ENCODE results near the gene HTRA2. TPM values are rescaled to one million over a fixed set of nuclear protein-coding genes. Genes with fewer than 3 reads are reported as not detected.

Gene HTRA2
- total RNA-seq, 2 experiments from 2014 or later = 49.2 to 51.1 TPM

GRCh38 chr2:74513605-74514367 lies 15.9 kb upstream of the HTRA2 start:
- ChIA-PET CTCF (no interaction called here), POLR2A (interaction anchor here (1.0 to 6.9 kb wide), 10 partner anchors 8 to 70 kb away, joined by 3 to 64 read pairs (median 7); partner anchors contain the start of genes AUP1, CCDC142, DQX1 and HTRA2)
- Mint-ChIP-seq H3K36me3 (ENCODE audit: low read depth) (peaks cover 10% of the 10 kb centered on the region), H3K27me3 (peaks cover 68% of the 10 kb centered on the region), H3K4me3 (peak overlapping the region; percentile 64), H3K27ac (no peak overlapping the region), H3K4me1 (peaks cover 44% of the 10 kb centered on the region), H3K9me3 (no peaks in the 10 kb centered on the region)
- peak; percentile 60 for DNase-seq

DNA sequence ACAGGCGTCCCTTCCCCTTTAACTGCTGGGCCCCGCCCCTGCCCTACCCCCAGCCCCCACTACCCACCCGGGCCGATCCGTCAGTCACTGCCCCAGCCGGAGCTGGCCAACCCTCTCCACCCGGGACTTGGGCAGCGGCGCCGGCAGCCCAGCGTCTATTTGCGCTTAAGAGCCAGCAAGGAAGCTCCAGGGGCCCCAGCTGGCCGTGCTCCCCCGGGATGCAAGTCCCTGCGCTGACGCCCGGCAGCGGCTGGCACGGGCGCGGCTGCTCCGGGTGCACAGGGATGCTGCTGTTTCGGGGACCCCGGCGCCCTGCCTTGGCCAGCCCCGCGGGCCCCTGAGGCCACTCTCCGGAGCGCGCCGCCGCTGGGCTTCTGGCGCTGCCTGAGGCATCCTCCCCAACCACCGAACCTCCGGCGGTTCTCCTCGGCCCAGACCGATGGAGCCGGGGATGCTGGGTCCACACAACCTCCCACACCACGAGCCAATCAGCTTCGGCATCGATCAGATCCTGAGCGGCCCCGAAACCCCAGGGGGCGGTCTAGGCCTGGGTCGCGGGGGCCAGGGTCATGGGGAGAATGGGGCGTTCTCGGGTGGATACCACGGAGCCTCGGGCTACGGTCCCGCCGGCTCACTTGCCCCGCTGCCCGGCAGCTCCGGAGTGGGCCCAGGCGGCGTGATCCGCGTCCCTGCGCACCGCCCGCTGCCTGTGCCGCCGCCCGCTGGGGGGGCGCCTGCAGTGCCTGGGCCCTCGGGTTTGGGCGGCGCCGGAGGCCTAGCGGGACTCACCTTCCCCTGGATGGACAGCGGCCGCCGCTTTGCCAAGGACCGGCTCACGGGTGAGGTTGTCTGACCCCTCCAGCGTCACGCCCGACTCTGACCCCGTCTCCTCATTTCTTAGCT lies 15.1 kb upstream of the HTRA2 start, which contains the start of gene TLX2:
Gene TLX2 (plus strand): TSS at position 83 of the 903 bp plus-strand sequence. CDS start 357 bp downstream, at position 440.
- peaks cover 43% of the 10 kb centered on the region for H3K4me1 Mint-ChIP-seq
- peak; percentile 28 for DNase-seq
- H3K36me3 Mint-ChIP-seq (ENCODE audit: low read depth) = peaks cover 10% of the 10 kb centered on the region
- peaks cover 76% of the 10 kb centered on the region for H3K27me3 Mint-ChIP-seq
- H3K4me3 Mint-ChIP-seq = peak within 1 kb of the TSS; percentile 79
- ChIA-PET CTCF (no interaction called here), POLR2A (interaction anchor here (1.1 to 6.9 kb wide), 7 partner anchors 10 to 69 kb away, joined by 3 to 64 read pairs (median 18); partner anchors contain the start of genes AUP1, CCDC142, DQX1 and HTRA2)
- H3K9me3 Mint-ChIP-seq = no peaks in the 10 kb centered on the region
- H3K27ac Mint-ChIP-seq = no peak within 1 kb of the TSS

- Mint-ChIP-seq H3K4me3 (peak overlapping the region; percentile 79), H3K4me1 (peaks cover 39% of the 10 kb centered on the region), H3K9me3 (no peaks in the 10 kb centered on the region), H3K36me3 (ENCODE audit: low read depth) (peaks cover 10% of the 10 kb centered on the region), H3K27ac (no peak overlapping the region), H3K27me3 (peaks cover 81% of the 10 kb centered on the region)
- POLR2A ChIA-PET = interaction anchor here (1.1 to 6.9 kb wide), 8 partner anchors 11 to 58 kb away, joined by 3 to 64 read pairs (median 12); partner anchors contain the start of genes AUP1, CCDC142, DQX1 and HTRA2
- CTCF ChIA-PET = no interaction called here
- no peak for DNase-seq
Observed at GRCh38 chr2:74515271-74515980, 14.3 kb upstream of the HTRA2 start.

DNA sequence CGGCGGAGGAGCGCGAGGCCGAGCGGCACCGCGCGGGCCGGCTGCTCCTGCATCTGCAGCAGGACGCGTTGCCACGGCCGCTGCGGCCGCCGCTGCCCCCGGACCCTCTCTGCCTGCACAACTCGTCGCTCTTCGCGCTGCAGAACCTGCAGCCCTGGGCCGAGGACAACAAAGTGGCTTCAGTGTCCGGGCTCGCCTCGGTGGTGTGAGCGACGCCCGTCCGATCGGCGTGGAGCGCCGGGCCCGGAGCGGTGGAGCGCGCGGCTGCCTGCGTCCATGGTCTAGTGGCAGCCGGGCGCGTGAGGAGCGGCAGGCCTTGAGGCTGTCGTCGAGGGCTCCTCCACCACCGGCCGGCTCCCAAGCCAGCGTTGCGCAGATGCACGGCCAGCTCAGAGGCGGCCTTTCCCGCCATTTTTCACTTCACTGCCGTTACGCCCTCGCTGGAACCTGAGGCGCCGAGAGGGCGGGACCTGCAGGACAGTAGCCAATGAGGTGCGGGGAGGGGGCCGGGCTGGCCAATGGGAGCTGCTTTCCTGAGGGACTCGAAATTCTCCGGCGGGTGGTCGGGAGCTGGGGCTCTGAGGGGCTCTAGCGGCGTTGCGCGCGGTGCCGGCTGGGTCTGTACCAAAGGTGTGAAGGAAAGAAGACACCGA lies 13.6 kb upstream of the HTRA2 start:
- DNase-seq = peak; percentile 81
- ChIA-PET POLR2A (interaction anchor here (0.7 to 6.9 kb wide), 9 partner anchors 7 to 73 kb away, joined by 3 to 64 read pairs (median 11); partner anchors contain the start of genes AUP1, CCDC142, HTRA2 and LBX2), CTCF (interaction anchor here (1.3 kb wide), 1 partner anchor 33 kb away, joined by 4 read pairs; the partner anchor contains the start of genes CCDC142 and TTC31)
- H3K4me3 Mint-ChIP-seq = peak overlapping the region; percentile 64
- H3K4me1 Mint-ChIP-seq = peaks cover 35% of the 10 kb centered on the region
- no peaks in the 10 kb centered on the region for H3K9me3 Mint-ChIP-seq
- peaks cover 10% of the 10 kb centered on the region for H3K36me3 Mint-ChIP-seq (ENCODE audit: low read depth)
- no peak overlapping the region for H3K27ac Mint-ChIP-seq
- H3K27me3 Mint-ChIP-seq = peaks cover 80% of the 10 kb centered on the region

DNA sequence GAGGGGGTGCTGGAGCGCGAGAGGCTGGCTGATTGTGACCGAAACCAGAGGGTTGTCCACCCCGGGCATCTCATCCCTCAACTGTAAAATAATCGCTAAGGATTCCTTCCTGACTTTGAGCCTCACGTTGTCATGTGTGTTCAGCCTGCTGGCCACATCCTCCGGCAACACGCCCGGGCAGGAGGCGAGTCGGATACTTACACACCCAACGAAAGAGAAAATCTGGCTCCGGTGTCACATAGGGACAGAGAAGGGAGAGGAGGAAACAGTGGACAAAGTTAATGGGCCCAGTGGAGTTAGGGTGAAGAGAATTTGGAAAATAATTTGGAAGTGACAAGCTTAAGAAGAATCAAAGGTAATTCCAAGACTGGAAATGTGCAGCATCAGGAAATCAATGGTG lies 13.1 kb upstream of the HTRA2 start:
- no peak overlapping the region for H3K27ac Mint-ChIP-seq
- CTCF ChIA-PET = interaction anchor here (1.3 kb wide), 1 partner anchor 34 kb away, joined by 4 read pairs; the partner anchor contains the start of genes CCDC142 and TTC31

GRCh38 chr2:74522516-74522915 lies 7.2 kb upstream of the HTRA2 start:
- Mint-ChIP-seq H3K27ac (no peak overlapping the region), H3K4me1 (peaks cover 34% of the 10 kb centered on the region), H3K9me3 (no peaks in the 10 kb centered on the region), H3K27me3 (peaks cover 40% of the 10 kb centered on the region), H3K36me3 (ENCODE audit: low read depth) (peaks cover 22% of the 10 kb centered on the region), H3K4me3 (no peak overlapping the region)
- no peak for DNase-seq
- CTCF ChIA-PET = interaction anchor here (1.0 to 1.5 kb wide), 3 partner anchors 13 to 64 kb away, joined by 3 to 5 read pairs (median 4); partner anchors contain the start of genes CCDC142 and TTC31
- POLR2A ChIA-PET = interaction anchor here (0.9 to 1.5 kb wide), 5 partner anchors 8 to 48 kb away, joined by 3 to 6 read pairs (median 3); no protein-coding TSS in a partner anchor

More for the DNA sequence above, 13.1 kb upstream of the HTRA2 start:
- H3K4me1 Mint-ChIP-seq = peaks cover 30% of the 10 kb centered on the region
- POLR2A ChIA-PET = interaction anchor here (0.7 to 6.9 kb wide), 9 partner anchors 8 to 73 kb away, joined by 3 to 64 read pairs (median 11); partner anchors contain the start of genes AUP1, CCDC142, HTRA2 and LBX2
- peaks cover 75% of the 10 kb centered on the region for H3K27me3 Mint-ChIP-seq
- peak overlapping the region; percentile 64 for H3K4me3 Mint-ChIP-seq
- no peaks in the 10 kb centered on the region for H3K9me3 Mint-ChIP-seq
- peaks cover 10% of the 10 kb centered on the region for H3K36me3 Mint-ChIP-seq (ENCODE audit: low read depth)
- no peak for DNase-seq

- no peaks in the 10 kb centered on the region for H3K9me3 Mint-ChIP-seq
- peaks cover 49% of the 10 kb centered on the region for H3K4me1 Mint-ChIP-seq
- ChIA-PET CTCF (interaction anchor here (0.8 kb wide), 1 partner anchor 20 kb away, joined by 3 read pairs; no protein-coding TSS in a partner anchor), POLR2A (no interaction called here)
- H3K27me3 Mint-ChIP-seq = peaks cover 25% of the 10 kb centered on the region
- H3K4me3 Mint-ChIP-seq = no peak overlapping the region
- no peak overlapping the region for H3K27ac Mint-ChIP-seq
- H3K36me3 Mint-ChIP-seq (ENCODE audit: low read depth) = peaks cover 36% of the 10 kb centered on the region
- no peak for DNase-seq
Observed at GRCh38 chr2:74524005-74524404, 5.7 kb upstream of the HTRA2 start.

DNA sequence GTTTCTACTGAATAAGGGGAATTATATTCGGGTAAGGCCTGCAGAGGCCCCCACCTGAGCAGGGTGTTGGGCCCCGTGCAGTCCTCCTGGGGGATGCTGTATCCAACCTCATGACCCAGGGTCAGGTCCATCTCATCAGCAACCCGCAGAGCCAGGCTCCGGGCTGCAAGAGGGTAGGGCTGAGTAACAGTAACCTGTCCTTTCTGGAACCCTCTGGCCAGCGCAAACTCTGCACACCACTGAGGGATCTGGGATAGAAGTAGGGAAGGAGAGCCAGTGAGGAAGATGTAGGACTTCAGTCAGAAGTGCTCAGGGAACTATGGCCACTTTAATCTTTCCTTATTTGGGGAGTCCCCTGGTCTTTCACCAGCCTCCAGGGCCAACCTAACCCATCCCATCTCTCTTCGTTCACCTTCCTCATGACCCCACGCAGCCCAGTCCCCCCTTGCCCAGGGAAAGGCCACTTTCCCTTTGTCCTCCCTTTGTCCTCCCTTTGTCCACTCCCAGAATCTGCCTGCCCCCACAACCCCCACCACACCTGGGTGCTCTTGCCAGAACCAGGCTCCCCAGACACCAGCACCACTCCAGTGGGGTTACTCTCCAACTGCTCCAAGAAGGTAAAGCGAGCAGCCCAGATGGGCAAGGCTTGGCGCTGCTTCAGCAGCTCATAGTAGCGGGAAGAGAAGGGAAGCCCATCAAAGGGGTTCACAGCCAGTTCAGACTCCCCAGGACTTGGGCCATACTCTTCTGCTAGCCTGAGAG lies 4.6 kb upstream of the HTRA2 start:
- no peak for DNase-seq
- Mint-ChIP-seq H3K4me1 (peaks cover 50% of the 10 kb centered on the region), H3K27ac (no peak overlapping the region), H3K36me3 (ENCODE audit: low read depth) (peaks cover 38% of the 10 kb centered on the region), H3K9me3 (no peaks in the 10 kb centered on the region), H3K27me3 (peaks cover 13% of the 10 kb centered on the region), H3K4me3 (no peak overlapping the region)
- POLR2A ChIA-PET = interaction anchor here (0.6 to 1.7 kb wide), 3 partner anchors 21 to 61 kb away, joined by 3 to 4 read pairs (median 3); partner anchors contain the start of gene LBX2
- CTCF ChIA-PET = no interaction called here

GRCh38 chr2:74525717-74526648 lies 3.8 kb upstream of the HTRA2 start, which contains the start of gene DQX1:
Gene DQX1, minus strand, starts transcription at chr2:74526231. Its CDS starts 502 bp downstream, at chr2:74525729.
- H3K4me1 Mint-ChIP-seq = peaks cover 55% of the 10 kb centered on the region
- DNase-seq = peak; percentile 39
- peaks cover 10% of the 10 kb centered on the region for H3K27me3 Mint-ChIP-seq
- H3K36me3 Mint-ChIP-seq (ENCODE audit: low read depth) = peaks cover 45% of the 10 kb centered on the region
- ChIA-PET POLR2A (interaction anchor here (0.6 to 1.7 kb wide), 10 partner anchors 11 to 67 kb away, joined by 3 to 10 read pairs (median 3); partner anchors contain the start of genes CCDC142, LBX2, MRPL53 and TLX2), CTCF (interaction anchor here (0.7 to 1.1 kb wide), 4 partner anchors 43 to 344 kb away, joined by 3 to 9 read pairs (median 3); partner anchors contain the start of genes CCDC142, MRPL53 and TTC31)
- H3K4me3 Mint-ChIP-seq = no peak within 1 kb of the TSS
- no peaks in the 10 kb centered on the region for H3K9me3 Mint-ChIP-seq
- H3K27ac Mint-ChIP-seq = no peak within 1 kb of the TSS

All from activated CD4-positive, alpha-beta memory T cell treated with anti-CD3 and anti-CD28 coated beads, Interleukin-2, amount 10 ng/mL, durations not matched to agents 7 days and 5 days (primary cell).